PC-9 (cell line): ENCODE data around the gene NBEAL1. TPM values are rescaled to one million over a fixed set of nuclear protein-coding genes. Genes with fewer than 3 reads are reported as not detected.
"Not testable (repeated sequence)": the region's sequence is repeated elsewhere in the genome, so short reads cannot be mapped to it uniquely, and the experiment has no call there.

Source experiments
- BruUV-seq: library from RNA; stranded (reverse); fragments of 400-500 nt; replicated peaks from 2 replicates; lab custom pipeline; 2021; lab: Mats Ljungman, UMichigan
- CTCF ChIA-PET: fragments of 300-600 bp; sonication (Branson Sonifier 250); formaldehyde crosslinking; loops from one replicate; lab custom pipeline; 2022; ENCODE audit warnings: antibody characterized with exemption; lab: Charles Lee
- POLR2A ChIA-PET: fragments of 300-600 bp; sonication (Branson Sonifier 250); formaldehyde crosslinking; loops from one replicate; lab custom pipeline; 2022; ENCODE audit warnings: antibody characterized with exemption; ENCODE audit not compliant: unreplicated experiment; lab: Charles Lee
- DNase-seq, 2 experiments: peaks; one replicate each; pipeline versions ENCODE4 v3.0.0 to v3.0.0-alpha.2; 2015 to 2022; ENCODE audit warnings: mixed read lengths in 1 of 2
- H2AFZ ChIP-seq: fragments of 200-600 bp; sonication (generic); 2 replicates; pipeline ENCODE4 v1.8.1; 2017; ENCODE audit warnings: antibody characterized with exemption
- H3F3A ChIP-seq: fragments of 200-600 bp; sonication (generic); 2 replicates; pipeline ENCODE4 v1.8.1; 2017; ENCODE audit warnings: antibody characterized with exemption, mild to moderate bottlenecking, low read depth; ENCODE audit not compliant: insufficient read depth
- H3K27ac ChIP-seq: fragments of 200-600 bp; sonication (generic); 2 replicates; pipeline ENCODE4 v1.6.1; 2016; ENCODE audit warnings: mixed run types
- H3K27me3 ChIP-seq: fragments of 200-600 bp; sonication (generic); 2 replicates; pipeline ENCODE4 v1.6.1; 2016; ENCODE audit warnings: low read depth, mixed run types; ENCODE audit not compliant: insufficient read depth
- H3K36me3 ChIP-seq: fragments of 200-600 bp; sonication (generic); 2 replicates; pipeline ENCODE4 v1.6.1; 2016; ENCODE audit warnings: low read depth, mixed run types
- H3K4me1 ChIP-seq: fragments of 200-600 bp; sonication (generic); replicated peaks from 2 replicates; pipeline ENCODE4 v1.6.1; 2016; ENCODE audit warnings: mixed run types; ENCODE audit not compliant: insufficient read depth
- H3K4me2 ChIP-seq: fragments of 200-600 bp; sonication (generic); 2 replicates; pipeline ENCODE4 v1.6.1; 2017; ENCODE audit warnings: mixed run types
- H3K4me3 ChIP-seq: fragments of 200-600 bp; sonication (generic); 2 replicates; pipeline ENCODE4 v1.6.1; 2016; ENCODE audit warnings: mixed run types
- H3K79me2 ChIP-seq: fragments of 200-600 bp; sonication (generic); 2 replicates; pipeline ENCODE4 v1.6.1; 2017; ENCODE audit warnings: low read depth, mixed run types
- H3K9me2 ChIP-seq: fragments of 200-600 bp; sonication (generic); 2 replicates; pipeline ENCODE4 v1.8.1; 2017; ENCODE audit warnings: mild to moderate bottlenecking; ENCODE audit not compliant: insufficient read depth
- H3K9me3 ChIP-seq: fragments of 200-600 bp; sonication (generic); 2 replicates; pipeline ENCODE4 v1.8.1; 2016; ENCODE audit warnings: low read depth; ENCODE audit not compliant: insufficient read depth
- H4K20me1 ChIP-seq: fragments of 200-600 bp; sonication (generic); 2 replicates; pipeline ENCODE4 v1.8.1; 2017; ENCODE audit not compliant: insufficient read depth
- EZH2 ChIP-seq: fragments of 200-600 bp; sonication (generic); IDR thresholded peaks from 2 replicates; pipeline ENCODE4 v1.8.0; 2017; ENCODE audit warnings: antibody characterized with exemption, low read depth
- intact Hi-C: fragments of 100-400 bp; cut with micrococcal nuclease; formaldehyde crosslinking; loops from one replicate; pipeline ENCODE4 v1.10.0; 2022; ENCODE audit not compliant: unreplicated experiment
- total RNA-seq: library from RNA; stranded (reverse); gene quantifications from 2 replicates; pipeline ENCODE4 v1.2.3, GENCODE V29; 2021
- TF ChIP-seq, protein P1 (sequence below): fragments of 200-600 bp; sonication (generic); conservative IDR thresholded peaks from 2 replicates; pipeline ENCODE4 v1.6.1; 2017; ENCODE audit warnings: mixed run types, antibody characterized with exemption, mild to moderate bottlenecking, moderate library complexity

The NBEAL1 gene
- total RNA-seq, 1 experiment from 2014 or later, result 19.5 TPM

DNA sequence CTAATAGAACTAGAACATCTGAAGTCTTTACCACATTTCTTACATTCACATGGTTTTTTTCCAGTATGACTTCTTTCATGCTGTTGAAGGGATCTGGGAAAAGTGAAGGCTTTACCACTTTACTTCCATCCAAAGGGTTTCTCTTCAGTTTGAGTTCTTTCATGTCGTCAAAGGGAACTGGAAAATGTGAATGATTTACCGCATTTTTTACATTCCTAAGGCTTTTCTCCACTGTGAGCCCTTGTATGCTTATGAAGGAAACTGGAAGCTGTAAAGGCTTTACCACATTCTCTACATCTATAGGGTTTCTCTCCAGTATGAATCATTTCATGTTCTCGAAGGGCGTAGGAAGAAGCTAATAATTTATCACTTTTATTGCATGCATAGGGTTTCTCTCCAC lies 46.7 kb downstream of the NBEAL1 start:
- Histone ChIP-seq H3K79me2 (no peaks in the 10 kb centered on the region), H3K9me2 (no peaks in the 10 kb centered on the region), H3K4me1 (no peaks in the 10 kb centered on the region), H3F3A (no peaks in the 10 kb centered on the region), H3K27me3 (no peaks in the 10 kb centered on the region), H2AFZ (no peak overlapping the region), H3K4me2 (no peak overlapping the region), H3K36me3 (no peaks in the 10 kb centered on the region), H4K20me1 (no peaks in the 10 kb centered on the region), H3K4me3 (no peak overlapping the region), H3K9me3 (no peaks in the 10 kb centered on the region), H3K27ac (no peak overlapping the region)
- TF ChIP-seq, protein P1, sequence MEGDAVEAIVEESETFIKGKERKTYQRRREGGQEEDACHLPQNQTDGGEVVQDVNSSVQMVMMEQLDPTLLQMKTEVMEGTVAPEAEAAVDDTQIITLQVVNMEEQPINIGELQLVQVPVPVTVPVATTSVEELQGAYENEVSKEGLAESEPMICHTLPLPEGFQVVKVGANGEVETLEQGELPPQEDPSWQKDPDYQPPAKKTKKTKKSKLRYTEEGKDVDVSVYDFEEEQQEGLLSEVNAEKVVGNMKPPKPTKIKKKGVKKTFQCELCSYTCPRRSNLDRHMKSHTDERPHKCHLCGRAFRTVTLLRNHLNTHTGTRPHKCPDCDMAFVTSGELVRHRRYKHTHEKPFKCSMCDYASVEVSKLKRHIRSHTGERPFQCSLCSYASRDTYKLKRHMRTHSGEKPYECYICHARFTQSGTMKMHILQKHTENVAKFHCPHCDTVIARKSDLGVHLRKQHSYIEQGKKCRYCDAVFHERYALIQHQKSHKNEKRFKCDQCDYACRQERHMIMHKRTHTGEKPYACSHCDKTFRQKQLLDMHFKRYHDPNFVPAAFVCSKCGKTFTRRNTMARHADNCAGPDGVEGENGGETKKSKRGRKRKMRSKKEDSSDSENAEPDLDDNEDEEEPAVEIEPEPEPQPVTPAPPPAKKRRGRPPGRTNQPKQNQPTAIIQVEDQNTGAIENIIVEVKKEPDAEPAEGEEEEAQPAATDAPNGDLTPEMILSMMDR, result no peak
- TF ChIP-seq EZH2, result no peak
- no peak for DNase-seq
- no TSS peak for BruUV-seq
- intact Hi-C loops, result no loop called here
- ChIA-PET CTCF (no interaction called here), POLR2A (no interaction called here)

DNA sequence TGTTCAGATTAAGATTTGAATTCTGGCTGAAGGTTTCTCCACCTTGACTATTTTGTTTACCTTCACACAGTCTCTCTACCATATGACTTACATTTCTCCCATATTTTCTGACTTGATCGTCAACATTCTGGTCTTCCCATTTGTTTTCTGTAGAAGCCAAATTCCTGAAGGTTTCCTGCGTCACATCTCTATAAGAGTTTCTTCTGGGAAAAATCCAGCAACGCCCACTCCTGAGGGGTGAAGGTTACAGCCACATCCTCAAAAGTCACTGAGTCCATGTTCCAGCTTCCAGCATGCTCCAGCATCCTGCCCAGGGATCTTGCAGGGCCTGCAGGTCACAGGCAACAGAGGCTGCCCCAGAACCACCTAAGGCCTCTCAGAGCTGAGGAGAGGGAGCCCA lies 47.5 kb downstream of the NBEAL1 start:
- no peak overlapping the region for H3K27ac ChIP-seq
- H3K27me3 ChIP-seq, result no peaks in the 10 kb centered on the region
- H3K79me2 ChIP-seq, result no peaks in the 10 kb centered on the region
- no peak overlapping the region for H3K4me2 ChIP-seq
- H3K4me1 ChIP-seq, result no peaks in the 10 kb centered on the region
- no peaks in the 10 kb centered on the region for H4K20me1 ChIP-seq
- no peak overlapping the region for H2AFZ ChIP-seq
- no peaks in the 10 kb centered on the region for H3K36me3 ChIP-seq
- ChIA-PET POLR2A (no interaction called here), CTCF (no interaction called here)
- no peaks in the 10 kb centered on the region for H3K9me2 ChIP-seq
- H3F3A ChIP-seq, result no peaks in the 10 kb centered on the region
- no peaks in the 10 kb centered on the region for H3K9me3 ChIP-seq
- TF ChIP-seq, protein P1, result no peak
- TF ChIP-seq EZH2, result no peak
- BruUV-seq, result no TSS peak
- intact Hi-C loops, result no loop called here
- DNase-seq, result no peak
- no peak overlapping the region for H3K4me3 ChIP-seq

DNA sequence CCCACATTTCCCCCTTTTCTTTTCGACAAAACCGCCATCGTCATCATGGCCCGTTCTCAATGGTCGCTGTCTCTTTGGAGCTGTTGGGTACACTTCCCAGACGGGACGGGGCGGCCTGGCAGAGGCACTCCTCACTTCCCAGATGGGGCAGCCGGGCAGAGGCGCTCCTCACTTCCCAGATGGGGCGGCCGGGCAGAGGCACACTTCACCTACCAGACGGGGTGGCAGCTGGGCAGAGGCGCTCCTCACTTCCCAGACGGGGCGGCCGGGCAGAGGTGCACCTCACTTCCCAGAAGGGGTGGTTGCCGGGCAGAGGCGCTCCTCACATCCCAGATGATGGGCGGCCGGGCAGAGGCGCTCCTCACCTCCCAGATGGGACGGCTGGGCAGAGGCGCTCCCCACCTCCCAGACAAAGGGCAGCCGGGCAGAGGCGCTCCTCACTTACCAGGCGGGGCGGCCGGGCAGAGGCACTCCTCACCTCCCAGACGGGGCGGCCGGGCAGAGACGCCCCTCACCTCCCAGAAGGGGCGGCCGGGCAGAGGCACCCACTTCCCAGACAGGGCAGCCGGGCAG lies 51.9 kb downstream of the NBEAL1 start:
- CTCF ChIA-PET, BruUV-seq, H3K79me2 ChIP-seq, H4K20me1 ChIP-seq, H3K4me1 ChIP-seq, H3F3A ChIP-seq, H3K36me3 ChIP-seq, DNase-seq, H3K4me3 ChIP-seq, H3K27me3 ChIP-seq, intact Hi-C loops, H3K9me3 ChIP-seq, POLR2A ChIA-PET, H3K9me2 ChIP-seq, H3K4me2 ChIP-seq, H2AFZ ChIP-seq, H3K27ac ChIP-seq: not testable (repeated sequence)

DNA sequence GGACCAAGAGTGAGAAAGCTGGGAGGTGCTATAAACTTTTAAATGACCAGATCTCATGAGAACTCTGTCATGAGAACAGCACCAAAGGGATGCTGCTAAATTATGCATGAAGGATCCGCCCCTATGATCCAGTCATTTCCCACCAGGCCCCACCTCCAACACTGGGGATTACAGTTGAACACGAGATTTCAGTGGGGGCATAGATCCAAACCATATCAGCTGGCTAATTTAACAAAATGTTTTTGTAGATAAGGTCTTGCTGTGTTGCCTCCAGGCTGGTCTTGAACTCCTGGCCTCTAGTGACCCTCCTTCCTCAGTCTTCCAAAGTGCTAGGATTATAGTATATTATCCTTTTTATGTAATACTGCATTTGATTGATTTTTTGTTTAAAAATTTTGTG lies 56.0 kb downstream of the NBEAL1 start:
- BruUV-seq, result no TSS peak
- Histone ChIP-seq H4K20me1 (no peaks in the 10 kb centered on the region), H3K4me3 (no peak overlapping the region), H3K9me2 (no peaks in the 10 kb centered on the region), H3F3A (no peaks in the 10 kb centered on the region), H3K9me3 (no peaks in the 10 kb centered on the region), H2AFZ (no peak overlapping the region), H3K79me2 (no peaks in the 10 kb centered on the region), H3K27ac (no peak overlapping the region), H3K4me1 (no peaks in the 10 kb centered on the region), H3K36me3 (peaks cover 4% of the 10 kb centered on the region; the same call in 1 of the 2 replicates), H3K27me3 (no peaks in the 10 kb centered on the region), H3K4me2 (no peak overlapping the region)
- CTCF ChIA-PET, result no interaction called here
- DNase-seq, result no peak
- intact Hi-C loops, result no loop called here
- POLR2A ChIA-PET, result no interaction called here
- TF ChIP-seq, protein P1, result no peak
- no peak for TF ChIP-seq EZH2
